Hair follicular keratinocyte (primary cell): Measurements from ENCODE around the gene ZNF253. TPM values are rescaled to one million over a fixed set of nuclear protein-coding genes. Genes with fewer than 3 reads are reported as not detected.

Experiments
- total RNA-seq: library from RNA; depleted of rRNA; stranded (reverse); fragments of >200 nt; gene quantifications from 2 replicates; pipeline ENCODE4 v1.2.3, GENCODE V29; 2015

The ZNF253 gene
- total RNA-seq = 1.1 and 2.2 TPM in 2 replicates

DNA sequence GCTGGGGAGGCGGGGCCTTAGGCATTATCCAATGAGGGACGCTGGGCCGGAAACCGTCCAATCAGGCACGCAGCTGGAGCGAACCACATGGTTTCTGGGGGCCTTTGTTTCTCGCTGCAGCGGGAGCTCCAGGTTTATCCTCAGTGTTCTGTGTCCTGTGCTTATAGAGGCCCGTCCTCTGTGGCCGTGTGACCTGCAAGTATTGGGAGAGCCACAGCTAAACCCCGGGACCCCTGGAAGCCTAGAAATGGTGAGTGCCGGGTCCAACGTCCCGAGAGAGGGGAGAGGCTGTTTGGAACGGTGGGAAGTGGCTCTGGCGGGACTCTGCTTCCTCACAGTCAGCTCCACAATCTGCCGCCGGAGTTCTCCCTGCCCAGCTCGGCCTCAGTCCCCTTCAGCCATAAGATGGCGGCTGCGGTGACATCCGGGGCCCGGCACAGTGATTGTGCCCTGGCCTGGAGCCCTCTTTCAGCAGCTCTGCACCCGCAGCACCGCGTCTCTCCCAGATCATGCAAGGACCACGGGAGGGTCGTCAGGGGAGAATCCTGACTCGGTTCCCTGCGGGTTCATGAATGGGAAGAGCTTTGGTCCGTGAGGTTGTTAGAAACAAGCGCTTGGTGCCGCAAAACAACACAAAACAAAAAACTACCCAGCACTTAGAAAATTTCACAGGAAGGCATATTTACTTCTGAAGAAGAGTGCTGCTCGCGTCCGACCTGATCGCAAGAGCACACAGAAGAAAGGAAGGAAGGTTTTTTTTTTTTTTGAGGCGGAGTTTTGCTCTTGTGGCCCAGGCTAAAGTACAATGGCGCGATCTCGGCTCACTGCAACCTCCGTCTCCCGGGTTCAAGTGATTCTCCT lies at the start of gene ZNF253:
ZNF253 (plus strand) TSS at position 133 of the 861 bp plus-strand sequence; CDS start at position 248, 115 bp downstream.

DNA sequence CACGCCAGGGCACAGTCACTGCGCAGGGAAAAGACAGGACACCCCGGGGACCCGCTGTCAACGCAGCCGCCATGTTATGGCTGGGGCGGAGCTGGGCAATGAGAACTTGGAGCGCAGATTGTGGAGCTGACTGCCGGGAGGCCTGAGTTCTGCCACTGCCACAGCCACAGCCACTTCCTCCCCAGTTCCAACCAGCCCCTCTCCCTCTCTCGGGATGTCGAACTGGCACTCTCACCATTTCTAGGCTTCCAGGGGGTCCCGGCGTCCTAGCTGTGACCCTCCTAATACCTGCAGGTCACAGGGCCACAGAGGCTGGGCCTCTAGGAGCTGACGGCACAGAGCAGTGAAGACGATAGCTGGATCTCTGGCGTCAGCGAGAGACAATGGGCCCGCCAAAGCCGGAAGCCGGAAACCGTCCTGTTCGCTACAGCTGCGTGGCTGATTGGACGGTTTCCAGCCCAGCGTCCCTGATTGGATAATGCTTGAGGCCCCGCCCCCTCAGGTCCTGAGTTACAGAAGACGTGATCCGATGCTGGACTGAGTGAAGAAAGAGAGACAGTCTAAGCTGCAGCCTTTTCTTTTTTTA lies 44.2 kb upstream of the ZNF253 start, which contains the start of gene ZNF506:
ZNF506 (minus strand) TSS at position 385 of the 586 bp plus-strand sequence; CDS start at position 238, 147 bp downstream.

DNA sequence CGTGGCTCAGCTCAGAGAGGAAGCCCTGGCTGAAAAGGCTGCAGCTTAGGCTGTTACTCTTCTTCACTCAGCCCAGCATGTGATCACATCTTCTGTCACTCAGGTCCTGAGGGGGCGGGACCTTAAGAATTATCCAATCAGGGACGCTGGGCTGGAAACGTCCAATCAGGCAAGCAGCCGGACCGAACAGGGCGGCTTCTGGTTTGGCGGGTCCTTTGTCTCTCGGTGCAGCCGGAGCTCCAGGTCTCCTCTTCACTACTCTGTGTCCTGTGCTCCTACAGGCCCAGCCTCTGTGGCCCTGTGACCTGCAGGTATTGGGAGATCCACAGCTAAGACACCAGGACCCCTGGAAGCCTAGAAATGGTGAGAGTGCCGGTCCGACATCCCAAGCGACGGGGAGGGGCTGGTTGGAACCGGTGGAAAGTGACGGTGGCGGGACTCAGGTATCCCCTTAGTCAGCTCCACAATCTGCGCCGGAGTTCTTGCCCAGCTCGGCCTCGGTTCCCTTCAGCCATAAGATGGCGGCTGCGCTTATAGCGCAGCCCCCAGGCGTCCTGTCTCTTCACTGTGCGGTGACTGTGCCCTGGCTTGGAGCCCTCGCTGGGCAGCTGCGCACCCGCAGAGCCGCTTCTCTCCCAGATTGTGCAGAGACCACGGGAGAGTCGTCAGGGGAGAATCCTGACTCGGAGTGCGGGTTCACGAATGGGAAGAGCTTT lies 35.2 kb downstream of the ZNF253 start, which contains the start of gene ZNF93:
ZNF93 (plus strand) TSS at position 218 of the 716 bp plus-strand sequence; CDS start at position 361, 143 bp downstream.

Other genes starting within 250 kb of the ZNF253 start
- gene PBX4, start 247.2 kb upstream of the ZNF253 start, total RNA-seq = 0.46 and 0.86 TPM in 2 replicates
- 27.2 and 37.4 TPM in 2 replicates for gene LPAR2, start 237.7 kb upstream of the ZNF253 start, total RNA-seq
- gene GMIP, start 222.2 kb upstream of the ZNF253 start, total RNA-seq = 11.6 and 29.2 TPM in 2 replicates
- gene ATP13A1, start 202.2 kb upstream of the ZNF253 start, total RNA-seq = 49.8 and 75.9 TPM in 2 replicates
- 3.6 and 4.4 TPM in 2 replicates for gene ZNF101, start 197.0 kb upstream of the ZNF253 start, total RNA-seq
- gene ZNF14, start 132.8 kb upstream of the ZNF253 start, total RNA-seq = 1.4 and 1.7 TPM in 2 replicates
- 8.7 and 10.6 TPM in 2 replicates for gene ZNF506, start 44.1 kb upstream of the ZNF253 start, total RNA-seq
- 3.7 and 8.4 TPM in 2 replicates for gene ZNF93, start 35.1 kb downstream of the ZNF253 start, total RNA-seq
- gene ZNF682, start 173.6 kb downstream of the ZNF253 start, total RNA-seq = 1.4 and 1.5 TPM in 2 replicates
- 1.6 and 2.2 TPM in 2 replicates for gene ZNF90, start 212.1 kb downstream of the ZNF253 start, total RNA-seq